ENCODE results near the gene ADGRL2. TPM values are rescaled to one million over a fixed set of nuclear protein-coding genes. Genes with fewer than 3 reads are reported as not detected.

The ADGRL2 gene
- total RNA-seq, 2 donors from 2014 or later, result 61.6 to 76.4 TPM

GRCh38 chr1:81989524-81989923 lies 188.8 kb downstream of the ADGRL2 start:
- Mint-ChIP-seq H3K36me3 (ENCODE audit: low read depth) (peaks cover 28% of the 10 kb centered on the region), H3K4me3 (no peak overlapping the region)

GRCh38 chr1:81990241-81990640 lies 189.5 kb downstream of the ADGRL2 start:
- no peak for TF ChIP-seq CTCF (conservative IDR thresholded peaks at IDR 0.05)
- Histone ChIP-seq H3K9ac (ENCODE audit: extremely low read depth, low read length, poor library complexity, severe bottlenecking) (no peak overlapping the region), H3K9me3 (ENCODE audit: control insufficient read depth, low read length) (no peaks in the 10 kb centered on the region), H3K27ac (ENCODE audit: low read depth, low read length) (no peak overlapping the region), H3K36me3 (ENCODE audit: control insufficient read depth, insufficient read depth, low read length) (peaks cover 57% of the 10 kb centered on the region), H3K27me3 (ENCODE audit: control insufficient read depth, insufficient read depth, low read length, poor library complexity, severe bottlenecking) (no peaks in the 10 kb centered on the region), H3K4me3 (ENCODE audit: low read length) (no peak overlapping the region), H3K4me1 (ENCODE audit: control insufficient read depth, insufficient read depth, low read length) (no peaks in the 10 kb centered on the region)
- Mint-ChIP-seq H3K27ac (no peak overlapping the region), H3K36me3 (ENCODE audit: low read depth) (peaks cover 22% of the 10 kb centered on the region), H3K27me3 (ENCODE audit: insufficient read depth) (no peaks in the 10 kb centered on the region), H3K4me3 (no peak overlapping the region), H3K4me1 (peaks cover 9% of the 10 kb centered on the region), H3K9me3 (no peaks in the 10 kb centered on the region)
- no peak for DNase-seq
- WGBS, 2 experiments (ENCODE audit: insufficient coverage in 1 of 2, insufficient read length in 1 of 2), result 95 to 99% methylated on average over 7 of the region's 7 CpGs

More at GRCh38 chr1:81989524-81989923, 188.8 kb downstream of the ADGRL2 start:
- Histone ChIP-seq H3K27me3 (ENCODE audit: control insufficient read depth, insufficient read depth, low read length, poor library complexity, severe bottlenecking) (no peaks in the 10 kb centered on the region), H3K9me3 (ENCODE audit: control insufficient read depth, low read length) (no peaks in the 10 kb centered on the region), H3K4me1 (ENCODE audit: control insufficient read depth, insufficient read depth, low read length) (no peaks in the 10 kb centered on the region), H3K27ac (ENCODE audit: low read depth, low read length) (no peak overlapping the region), H3K9ac (ENCODE audit: extremely low read depth, low read length, poor library complexity, severe bottlenecking) (no peak overlapping the region), H3K36me3 (ENCODE audit: control insufficient read depth, insufficient read depth, low read length) (peaks cover 64% of the 10 kb centered on the region), H3K4me3 (ENCODE audit: low read length) (no peak overlapping the region)
- Mint-ChIP-seq H3K4me1 (peaks cover 14% of the 10 kb centered on the region), H3K27me3 (ENCODE audit: insufficient read depth) (no peaks in the 10 kb centered on the region), H3K27ac (no peak overlapping the region), H3K9me3 (no peaks in the 10 kb centered on the region)
- DNase-seq, result no peak
- WGBS, 2 experiments (ENCODE audit: insufficient coverage in 1 of 2, insufficient read length in 1 of 2), result 100% methylated on average over 1 of the region's 1 CpG
- no peak for TF ChIP-seq CTCF (conservative IDR thresholded peaks at IDR 0.05)

- Histone ChIP-seq H3K4me3 (ENCODE audit: low read length) (no peak overlapping the region), H3K36me3 (ENCODE audit: control insufficient read depth, insufficient read depth, low read length) (no peaks in the 10 kb centered on the region), H3K27ac (ENCODE audit: low read depth, low read length) (no peak overlapping the region), H3K27me3 (ENCODE audit: control insufficient read depth, insufficient read depth, low read length, poor library complexity, severe bottlenecking) (no peaks in the 10 kb centered on the region), H3K4me1 (ENCODE audit: control insufficient read depth, insufficient read depth, low read length) (peaks cover 3% of the 10 kb centered on the region), H3K9ac (ENCODE audit: extremely low read depth, low read length, poor library complexity, severe bottlenecking) (no peak overlapping the region), H3K9me3 (ENCODE audit: control insufficient read depth, low read length) (no peaks in the 10 kb centered on the region)
- WGBS, 2 experiments (ENCODE audit: insufficient coverage in 1 of 2, insufficient read length in 1 of 2), result 65 to 69% methylated on average over 4 of the region's 4 CpGs
- TF ChIP-seq CTCF (conservative IDR thresholded peaks at IDR 0.05), result no peak
- H3K27me3 Mint-ChIP-seq (ENCODE audit: insufficient read depth), result no peaks in the 10 kb centered on the region
- H3K4me3 Mint-ChIP-seq, result no peak overlapping the region
- no peaks in the 10 kb centered on the region for H3K36me3 Mint-ChIP-seq (ENCODE audit: low read depth)
- no peaks in the 10 kb centered on the region for H3K9me3 Mint-ChIP-seq
- peak overlapping the region; percentile 38 for H3K27ac Mint-ChIP-seq
- DNase-seq, result no peak
- peaks cover 20% of the 10 kb centered on the region for H3K4me1 Mint-ChIP-seq
These were observed 197.4 kb downstream of the ADGRL2 start for GRCh38 chr1:81998165-81998564.
